Uterus (tissue), 2 donors: Measurements from ENCODE around the gene PCED1B.
"Not testable (repeated sequence)": the region's sequence is repeated elsewhere in the genome, so short reads cannot be mapped to it uniquely, and the experiment has no call there.

Source experiments
- POLR2A ChIP-seq, 2 donors: fragments of 450-650 bp; IDR thresholded peaks; one replicate each; pipeline ENCODE4 v1.6.1; 2016; ENCODE audit warnings: antibody characterized with exemption in 2 of 2, mild to moderate bottlenecking in 1 of 2, moderate library complexity in 1 of 2
- TF ChIP-seq, protein P1 (sequence below), 4 experiments: fragments of 200-600 bp in 2 of 4; fragments of 450-650 bp in 2 of 4; sonication (generic) in 2 of 4; IDR thresholded peaks; one replicate each; pipeline ENCODE4 v1.5.1; 2016 to 2019; ENCODE audit warnings: antibody characterized with exemption in 4 of 4, mild to moderate bottlenecking in 2 of 4, moderate library complexity in 1 of 4

DNA sequence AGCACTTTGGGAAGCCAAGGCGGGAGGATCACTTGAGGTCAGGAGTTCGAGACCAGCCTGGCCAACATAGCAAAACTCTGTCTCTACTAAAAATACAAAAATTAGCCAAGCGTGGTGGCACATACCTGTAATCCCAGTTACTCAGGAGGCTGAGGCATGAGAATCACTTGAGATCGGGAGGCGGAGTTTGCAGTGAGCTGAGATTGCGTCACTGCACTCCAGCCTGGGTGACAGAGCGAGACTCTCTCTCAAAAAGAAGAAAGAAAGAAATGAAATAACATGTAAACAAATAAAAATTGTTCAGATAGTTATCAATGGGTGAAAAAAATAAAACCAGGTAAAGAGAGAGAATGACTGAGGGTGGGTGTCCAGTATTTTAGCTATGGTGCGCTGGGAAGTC is 200.3 kb downstream of the PCED1B start:
- TF ChIP-seq POLR2A (IDR thresholded peaks at IDR 0.05) = not testable (repeated sequence)
- TF ChIP-seq, protein P1, sequence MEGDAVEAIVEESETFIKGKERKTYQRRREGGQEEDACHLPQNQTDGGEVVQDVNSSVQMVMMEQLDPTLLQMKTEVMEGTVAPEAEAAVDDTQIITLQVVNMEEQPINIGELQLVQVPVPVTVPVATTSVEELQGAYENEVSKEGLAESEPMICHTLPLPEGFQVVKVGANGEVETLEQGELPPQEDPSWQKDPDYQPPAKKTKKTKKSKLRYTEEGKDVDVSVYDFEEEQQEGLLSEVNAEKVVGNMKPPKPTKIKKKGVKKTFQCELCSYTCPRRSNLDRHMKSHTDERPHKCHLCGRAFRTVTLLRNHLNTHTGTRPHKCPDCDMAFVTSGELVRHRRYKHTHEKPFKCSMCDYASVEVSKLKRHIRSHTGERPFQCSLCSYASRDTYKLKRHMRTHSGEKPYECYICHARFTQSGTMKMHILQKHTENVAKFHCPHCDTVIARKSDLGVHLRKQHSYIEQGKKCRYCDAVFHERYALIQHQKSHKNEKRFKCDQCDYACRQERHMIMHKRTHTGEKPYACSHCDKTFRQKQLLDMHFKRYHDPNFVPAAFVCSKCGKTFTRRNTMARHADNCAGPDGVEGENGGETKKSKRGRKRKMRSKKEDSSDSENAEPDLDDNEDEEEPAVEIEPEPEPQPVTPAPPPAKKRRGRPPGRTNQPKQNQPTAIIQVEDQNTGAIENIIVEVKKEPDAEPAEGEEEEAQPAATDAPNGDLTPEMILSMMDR (IDR thresholded peaks at IDR 0.05) = not testable (repeated sequence)
